AG08395 (cell line): ENCODE data around the gene P4HB.
"Not testable (repeated sequence)": the region's sequence is repeated elsewhere in the genome, so short reads cannot be mapped to it uniquely, and the experiment has no call there.

Experiments
- DNase-seq: peaks from one replicate; pipeline ENCODE4 v3.0.0; 2012; ENCODE audit warnings: mixed read lengths, low spot score

The P4HB gene

GRCh38 chr17:81845881-81846742 is 14.2 kb downstream of the P4HB start:
- no peak for DNase-seq

DNA sequence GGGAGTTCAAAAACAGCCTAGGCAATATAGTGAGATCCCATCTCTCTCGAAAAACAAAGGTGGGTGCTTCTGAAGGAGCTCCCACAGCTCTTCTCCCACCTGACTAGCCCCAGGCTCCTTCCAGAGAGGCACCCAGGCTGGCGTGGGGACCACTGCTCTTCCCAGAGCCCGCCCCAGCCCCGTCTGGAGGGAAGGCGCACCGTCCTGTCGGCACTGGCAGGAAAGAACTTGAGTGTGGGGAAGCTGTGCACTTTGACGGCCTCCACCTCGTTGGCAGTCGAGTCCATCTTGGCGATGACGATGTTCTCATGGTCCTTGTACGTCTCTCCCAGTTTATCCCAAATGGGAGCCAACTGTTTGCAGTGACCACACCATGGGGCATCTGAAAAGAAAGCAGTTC is 15.0 kb downstream of the P4HB start:
- no peak for DNase-seq

- DNase-seq = no peak
Measured at GRCh38 chr17:81844887-81845286, 15.4 kb downstream of the P4HB start.

- no peak for DNase-seq
Measured at GRCh38 chr17:81844327-81844851, 15.9 kb downstream of the P4HB start.

- no peak for DNase-seq
Measured at GRCh38 chr17:81843713-81844326, 16.5 kb downstream of the P4HB start.

DNA sequence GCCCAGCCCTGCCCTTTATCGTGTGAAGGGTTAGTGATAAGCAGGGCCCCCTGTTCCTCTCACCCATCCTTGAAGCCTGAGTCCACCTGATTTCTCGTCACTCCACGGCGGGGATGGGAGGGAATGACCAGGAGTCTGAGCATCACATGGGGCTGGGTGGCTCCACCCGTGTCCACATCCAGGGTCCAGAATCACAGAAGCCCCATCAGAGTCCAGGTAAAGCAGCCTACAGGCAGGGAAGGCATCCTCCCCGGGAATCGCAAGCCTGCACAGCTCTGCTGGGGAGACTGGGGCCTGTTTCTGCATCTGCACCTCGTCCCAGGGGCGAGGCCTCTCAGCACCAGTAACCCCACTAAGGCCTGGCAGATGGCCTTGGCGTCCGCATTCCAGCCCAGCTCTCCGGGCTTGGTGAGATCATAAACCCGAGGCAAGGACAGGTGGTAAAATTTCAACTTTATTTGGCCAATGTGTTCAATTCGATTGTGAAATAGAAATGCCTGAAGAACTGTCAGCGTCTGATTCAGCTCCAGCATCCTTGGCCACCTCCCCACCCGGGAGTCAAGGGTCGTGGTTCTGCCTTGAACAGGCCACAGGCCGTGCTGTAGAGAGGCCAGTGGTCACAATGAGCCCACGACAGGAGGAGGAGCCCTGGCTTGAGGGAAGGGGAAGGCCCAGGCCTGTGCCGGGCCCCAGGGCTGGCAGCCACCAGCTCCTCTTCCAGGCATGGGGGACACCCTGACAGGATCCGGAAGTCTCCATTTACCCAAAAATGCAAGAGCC is 17.4 kb downstream of the P4HB start:
- no peak for DNase-seq

- no peak for DNase-seq
Measured at GRCh38 chr17:81842378-81842724, 18.0 kb downstream of the P4HB start.

DNA sequence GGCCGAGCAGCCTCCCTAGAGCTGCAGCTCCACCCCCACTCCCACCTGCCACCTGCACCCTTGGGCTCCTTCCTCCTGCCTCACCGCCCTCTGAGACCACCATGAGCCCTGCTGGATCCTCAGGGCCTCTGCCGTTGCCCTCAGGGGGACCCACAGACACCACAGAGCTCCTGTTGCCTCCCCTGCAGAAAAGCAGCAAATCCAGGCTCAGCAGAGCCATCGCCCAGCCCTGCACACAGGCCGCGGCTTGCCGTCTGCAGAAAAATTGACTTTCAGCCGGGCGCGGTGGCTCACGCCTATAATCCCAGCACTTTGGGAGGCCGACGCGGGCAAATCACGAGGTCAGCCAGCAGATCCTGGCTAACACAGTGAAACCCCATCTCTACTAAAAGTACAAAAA is 18.5 kb downstream of the P4HB start:
- no peak for DNase-seq

DNA sequence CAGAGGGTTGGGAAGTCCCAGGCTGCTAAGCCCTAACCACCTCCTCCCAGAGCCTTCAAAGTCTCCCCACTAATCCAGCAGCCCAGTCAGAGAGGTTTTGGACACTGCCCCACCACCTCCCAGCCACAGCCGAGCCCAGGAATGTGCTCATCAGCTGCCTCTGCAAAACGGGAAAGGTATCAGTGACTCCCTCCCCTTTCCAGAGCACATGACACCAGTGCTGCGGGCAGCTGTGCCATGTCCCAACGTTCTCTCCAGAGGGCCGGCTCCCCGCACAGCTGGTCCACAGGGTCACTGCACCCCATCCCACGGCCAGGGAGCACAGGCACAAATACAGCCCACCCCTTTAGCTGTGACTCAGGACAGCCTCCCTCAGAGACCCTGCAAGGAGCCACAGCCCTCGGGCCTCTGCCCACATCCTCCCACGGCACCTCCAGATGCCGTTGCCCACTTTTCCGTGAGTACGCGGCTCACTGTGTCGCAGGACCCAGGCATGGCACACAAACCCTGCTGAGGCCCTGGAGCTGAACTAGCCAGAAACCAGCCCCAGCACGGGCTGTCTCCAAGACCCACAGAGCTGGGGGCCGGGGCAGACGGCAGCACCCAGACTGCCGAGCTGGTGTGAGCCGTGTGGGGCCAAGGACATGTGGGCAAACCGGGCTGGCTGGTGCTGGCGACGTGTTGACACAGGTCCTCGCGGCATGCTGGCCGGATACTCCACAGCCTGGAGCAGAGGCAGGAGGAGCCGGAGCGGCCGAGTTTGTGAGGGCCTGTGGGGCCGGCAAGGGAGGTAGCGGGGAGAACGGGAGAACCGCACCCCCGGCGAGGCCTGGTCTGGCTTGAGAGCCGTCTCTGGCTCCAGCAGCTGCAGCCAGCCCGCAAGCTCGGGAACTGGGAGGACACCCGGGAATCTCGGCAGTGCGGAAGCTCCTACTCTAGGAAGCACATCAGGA is 19.2 kb downstream of the P4HB start:
- DNase-seq = no peak

GRCh38 chr17:81840059-81840458 is 20.3 kb downstream of the P4HB start:
- DNase-seq = not testable (repeated sequence)

- DNase-seq = no peak
Measured at GRCh38 chr17:81839301-81839700, 21.0 kb downstream of the P4HB start.

DNA sequence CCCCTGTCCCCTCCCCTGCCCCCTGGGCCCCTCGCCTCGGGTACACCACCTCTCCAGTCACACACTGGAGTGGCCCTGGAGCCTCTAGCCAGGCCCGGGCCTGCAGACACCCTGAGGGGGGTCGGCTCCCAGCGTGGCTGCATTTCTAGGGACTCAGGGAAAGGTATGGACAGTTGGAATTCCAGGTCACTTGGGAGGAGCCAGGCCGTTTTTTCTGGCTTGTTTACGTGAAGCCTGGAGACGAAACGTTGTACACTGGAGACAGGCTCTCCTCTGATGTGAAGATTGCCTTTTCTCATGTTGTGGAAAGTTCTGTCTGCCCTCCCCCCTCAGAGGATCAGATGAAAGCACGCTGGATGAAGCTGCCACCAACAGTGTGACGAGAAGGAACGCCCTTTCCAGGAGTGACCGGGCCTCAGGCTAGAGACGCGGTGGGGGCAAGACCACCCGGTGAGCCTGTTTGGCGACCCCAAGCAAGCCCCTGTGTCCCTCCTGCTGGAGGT is 21.5 kb downstream of the P4HB start:
- DNase-seq = no peak

DNA sequence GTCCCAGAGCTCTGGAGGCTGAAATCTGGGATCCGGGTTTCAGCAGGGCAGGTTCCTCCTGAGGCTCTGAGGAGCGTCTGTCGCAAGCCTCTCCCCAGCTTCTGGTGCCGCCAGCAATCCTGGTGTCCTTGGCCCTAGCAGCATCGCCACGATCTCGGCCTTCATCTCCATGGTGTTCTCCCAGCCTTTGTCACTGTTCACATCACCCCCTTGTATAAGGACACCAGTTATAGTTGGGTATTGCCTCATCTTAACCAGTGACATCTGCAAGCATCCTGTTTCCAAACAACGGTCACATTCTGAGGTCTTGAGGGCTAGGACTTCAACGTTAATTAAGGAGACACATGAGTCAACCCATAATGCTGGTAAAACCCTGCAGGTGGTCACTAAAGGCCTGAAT is 22.7 kb downstream of the P4HB start:
- peak; percentile 48 for DNase-seq

GRCh38 chr17:81834831-81835267 is 25.5 kb downstream of the P4HB start, which contains the start of gene PPP1R27:
PPP1R27 (minus strand) TSS chr17:81835050; CDS start chr17:81834953, 97 bp downstream.
- no peak for DNase-seq

GRCh38 chr17:81833921-81834830 is 26.2 kb downstream of the P4HB start:
- no peak for DNase-seq

DNA sequence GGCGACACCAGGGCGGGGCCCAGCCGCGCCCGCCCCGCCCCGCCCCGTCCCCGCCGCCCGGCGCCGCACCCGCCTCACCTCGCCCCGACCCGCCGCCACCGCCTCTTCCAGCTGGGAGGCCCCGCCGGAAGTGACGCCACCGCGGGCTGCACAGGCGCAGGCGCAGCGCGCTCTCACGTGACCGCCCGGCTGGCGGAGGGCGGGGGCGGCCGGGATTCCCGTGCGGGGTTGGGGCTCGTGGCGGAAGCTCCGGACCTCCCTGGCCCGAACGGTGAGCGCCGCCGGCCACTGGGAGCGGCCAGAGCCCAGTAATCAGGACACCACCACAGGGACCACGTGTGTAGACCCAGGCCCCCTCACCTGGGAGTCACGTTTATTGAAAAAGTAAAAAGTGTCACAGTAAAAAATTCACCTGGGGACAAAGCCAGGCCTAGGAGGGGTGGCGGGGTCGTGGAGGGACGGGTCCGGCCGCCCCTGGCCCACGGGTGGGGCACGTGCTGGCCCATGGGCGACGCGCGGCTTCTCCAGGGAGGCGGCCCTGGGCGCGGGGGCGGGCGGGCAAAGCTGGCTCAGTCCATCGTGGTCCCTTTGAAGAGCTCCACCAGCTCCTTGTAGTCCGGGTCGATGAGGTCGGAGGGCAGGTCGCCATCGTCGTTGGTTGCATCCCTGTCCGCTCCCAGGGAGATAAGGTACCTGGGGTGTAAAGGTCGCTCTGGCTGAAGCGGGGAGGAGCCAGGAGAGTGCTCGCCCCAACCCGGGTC is 27.0 kb downstream of the P4HB start, which contains the start of gene MCRIP1:
MCRIP1 (minus strand) TSS at position 132 of the 761 bp plus-strand sequence. CDS start 8,785 bp downstream, outside the sequence.
- peak; percentile 98 for DNase-seq

DNA sequence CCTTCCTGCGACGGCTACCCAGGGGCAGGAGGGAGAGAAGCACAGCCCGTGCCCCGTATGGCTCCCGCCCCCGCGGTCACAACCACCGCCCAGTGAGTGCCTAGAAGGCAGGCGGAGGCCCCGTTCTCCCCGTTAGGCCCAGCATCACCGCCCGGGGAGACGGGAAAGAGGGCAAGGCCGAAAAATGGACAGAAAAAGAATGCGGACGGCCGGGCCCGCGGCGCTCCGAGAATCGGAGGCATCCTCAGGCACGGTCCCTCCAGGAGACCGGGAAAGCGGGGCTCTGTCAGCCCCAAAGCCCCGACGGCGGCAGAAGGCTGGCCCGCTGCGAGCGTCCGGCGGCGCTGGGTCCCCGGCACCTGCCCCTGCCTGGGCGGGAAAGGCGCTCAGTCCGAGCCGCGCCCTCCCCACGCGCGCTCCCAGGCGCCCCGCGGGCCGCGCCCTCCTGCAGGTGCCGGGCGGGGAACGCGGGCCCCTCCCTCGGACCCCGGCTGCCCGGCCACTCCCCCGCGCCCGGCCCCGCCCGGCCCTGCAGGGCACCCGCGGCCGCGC is 27.7 kb downstream of the P4HB start:
- peak; percentile 28 for DNase-seq

DNA sequence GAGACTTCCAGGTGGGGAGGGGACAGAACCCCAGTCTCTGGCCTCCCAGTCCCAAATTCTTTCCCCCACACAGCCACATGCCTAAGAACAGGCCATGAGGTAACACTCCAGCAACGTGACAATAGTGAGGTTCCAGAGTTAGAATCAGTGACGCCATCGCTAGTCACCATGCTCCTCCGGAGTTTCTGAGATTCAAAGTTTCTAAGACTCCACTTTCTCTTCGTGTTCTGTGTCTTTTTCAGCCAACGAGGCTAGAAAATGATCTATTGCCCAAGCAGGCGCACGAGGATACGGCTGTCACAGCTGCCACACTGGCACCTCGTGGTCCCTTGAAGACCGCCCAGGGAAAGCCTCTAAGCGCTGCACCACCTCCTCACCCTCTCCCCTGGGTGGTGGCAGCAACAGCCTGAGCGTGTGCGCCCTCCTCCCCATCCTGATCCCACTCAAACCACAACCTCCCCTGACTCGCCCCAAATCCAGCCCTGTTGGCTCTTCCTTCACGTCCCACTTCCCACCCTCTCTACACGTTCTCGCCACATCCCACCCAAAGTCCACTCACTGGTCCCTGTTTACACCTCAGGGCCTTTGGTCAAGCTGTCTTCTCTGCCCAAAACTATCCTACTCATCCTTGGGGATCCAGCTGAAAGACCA is 28.3 kb downstream of the P4HB start:
- peak; percentile 52 for DNase-seq
